Progenitor cell of endocrine pancreas (in vitro differentiated cells): ENCODE data around the gene LRP4. TPM values are rescaled to one million over a fixed set of nuclear protein-coding genes. Genes with fewer than 3 reads are reported as not detected.

Experiments used
- DNase-seq: peaks from one replicate; pipeline ENCODE4 v3.0.0; 2021; ENCODE audit warnings: low spot score; ENCODE audit not compliant: unreplicated experiment
- H3K27ac Mint-ChIP-seq: 2 replicates; pipeline ENCODE4 v1.8.0; 2021; ENCODE audit warnings: mild to moderate bottlenecking, moderate library complexity, mixed read lengths
- H3K27me3 Mint-ChIP-seq: 2 replicates; pipeline ENCODE4 v1.8.0; 2021; ENCODE audit warnings: mixed read lengths
- H3K36me3 Mint-ChIP-seq: 2 replicates; pipeline ENCODE4 v1.8.0; 2022; ENCODE audit warnings: mixed read lengths; ENCODE audit not compliant: insufficient read depth
- H3K4me1 Mint-ChIP-seq: 2 replicates; pipeline ENCODE4 v1.8.0; 2021; ENCODE audit warnings: low read depth, mixed read lengths
- H3K4me3 Mint-ChIP-seq: 2 replicates; pipeline ENCODE4 v1.8.0; 2021; ENCODE audit warnings: low read depth, mild to moderate bottlenecking, moderate library complexity, mixed read lengths
- H3K9me3 Mint-ChIP-seq: 2 replicates; pipeline ENCODE4 v1.8.0; 2021; ENCODE audit warnings: low read depth, mixed read lengths
- total RNA-seq: library from RNA; stranded (reverse); gene quantifications from 2 replicates; pipeline ENCODE4 v1.2.1, GENCODE V29; 2021
- TF ChIP-seq, protein P1 (sequence below): fragments of 200-600 bp; sonication (generic); IDR thresholded peaks from one replicate; pipeline ENCODE4 v1.5.0; 2021; ENCODE audit warnings: antibody characterized with exemption, mild to moderate bottlenecking; ENCODE audit not compliant: unreplicated experiment

Gene LRP4
- total RNA-seq, 1 donor from 2014 or later: 8.7 TPM

DNA sequence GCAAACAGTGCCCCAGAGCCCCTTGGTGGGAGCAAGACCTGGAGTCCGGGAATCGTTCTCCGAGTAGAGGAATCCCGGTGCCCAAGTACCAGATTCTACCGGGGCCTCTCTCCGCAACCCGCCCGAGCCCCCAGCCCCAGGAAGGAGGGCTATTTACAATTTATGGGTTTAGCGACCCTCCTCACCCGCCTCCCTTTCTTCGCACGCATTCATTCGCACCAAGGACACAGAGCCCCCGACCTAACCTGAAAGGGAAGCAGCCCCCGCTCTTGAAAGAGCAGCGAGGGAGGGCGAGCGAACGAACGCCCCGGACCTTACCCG, 628 bp downstream of the LRP4 start:
- Mint-ChIP-seq H3K9me3 (no peaks in the 10 kb centered on the region), H3K4me1 (peaks cover 12% of the 10 kb centered on the region), H3K27ac (peak overlapping the region; percentile 62), H3K4me3 (peak overlapping the region; percentile 76), H3K27me3 (peaks cover 62% of the 10 kb centered on the region), H3K36me3 (no peaks in the 10 kb centered on the region)
- TF ChIP-seq, protein P1, sequence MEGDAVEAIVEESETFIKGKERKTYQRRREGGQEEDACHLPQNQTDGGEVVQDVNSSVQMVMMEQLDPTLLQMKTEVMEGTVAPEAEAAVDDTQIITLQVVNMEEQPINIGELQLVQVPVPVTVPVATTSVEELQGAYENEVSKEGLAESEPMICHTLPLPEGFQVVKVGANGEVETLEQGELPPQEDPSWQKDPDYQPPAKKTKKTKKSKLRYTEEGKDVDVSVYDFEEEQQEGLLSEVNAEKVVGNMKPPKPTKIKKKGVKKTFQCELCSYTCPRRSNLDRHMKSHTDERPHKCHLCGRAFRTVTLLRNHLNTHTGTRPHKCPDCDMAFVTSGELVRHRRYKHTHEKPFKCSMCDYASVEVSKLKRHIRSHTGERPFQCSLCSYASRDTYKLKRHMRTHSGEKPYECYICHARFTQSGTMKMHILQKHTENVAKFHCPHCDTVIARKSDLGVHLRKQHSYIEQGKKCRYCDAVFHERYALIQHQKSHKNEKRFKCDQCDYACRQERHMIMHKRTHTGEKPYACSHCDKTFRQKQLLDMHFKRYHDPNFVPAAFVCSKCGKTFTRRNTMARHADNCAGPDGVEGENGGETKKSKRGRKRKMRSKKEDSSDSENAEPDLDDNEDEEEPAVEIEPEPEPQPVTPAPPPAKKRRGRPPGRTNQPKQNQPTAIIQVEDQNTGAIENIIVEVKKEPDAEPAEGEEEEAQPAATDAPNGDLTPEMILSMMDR: no peak
- DNase-seq: no peak

DNA sequence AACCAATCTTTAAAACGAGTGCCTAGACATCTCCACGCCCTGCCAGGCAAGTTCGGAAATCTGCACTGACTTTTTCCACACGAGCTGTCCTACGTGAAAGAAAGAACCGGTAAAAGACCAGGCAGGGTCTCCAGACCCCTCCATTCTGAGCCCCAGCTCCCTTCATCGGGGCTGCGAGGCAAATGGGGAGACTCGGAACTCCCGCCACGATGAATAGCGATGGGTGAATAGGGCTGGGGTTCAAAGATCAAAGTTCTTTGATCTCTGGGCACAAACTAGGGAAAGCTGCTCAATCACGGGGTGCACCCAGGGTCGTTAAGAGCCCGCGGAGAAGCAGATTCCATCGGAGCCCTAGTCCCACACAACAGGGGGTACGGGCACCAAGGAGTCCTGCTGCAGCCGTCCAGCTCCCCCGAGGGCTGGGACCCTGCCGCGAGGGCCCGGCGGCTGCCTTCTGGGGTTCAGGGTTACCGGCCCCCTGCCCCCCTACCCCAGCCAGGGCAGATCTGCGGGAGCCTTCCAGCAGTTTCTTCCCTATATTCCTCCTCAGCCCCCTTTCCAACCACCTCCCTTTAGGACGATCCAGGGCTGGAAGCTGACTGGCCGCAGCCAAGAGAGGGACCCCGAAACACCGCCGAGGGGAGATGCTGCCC, 1.1 kb downstream of the LRP4 start:
- DNase-seq: no peak
- Mint-ChIP-seq H3K27me3 (peaks cover 63% of the 10 kb centered on the region), H3K36me3 (no peaks in the 10 kb centered on the region), H3K27ac (peak overlapping the region; percentile 80), H3K4me1 (peaks cover 16% of the 10 kb centered on the region), H3K9me3 (no peaks in the 10 kb centered on the region), H3K4me3 (peak overlapping the region; percentile 76)
- TF ChIP-seq, protein P1: no peak

DNA sequence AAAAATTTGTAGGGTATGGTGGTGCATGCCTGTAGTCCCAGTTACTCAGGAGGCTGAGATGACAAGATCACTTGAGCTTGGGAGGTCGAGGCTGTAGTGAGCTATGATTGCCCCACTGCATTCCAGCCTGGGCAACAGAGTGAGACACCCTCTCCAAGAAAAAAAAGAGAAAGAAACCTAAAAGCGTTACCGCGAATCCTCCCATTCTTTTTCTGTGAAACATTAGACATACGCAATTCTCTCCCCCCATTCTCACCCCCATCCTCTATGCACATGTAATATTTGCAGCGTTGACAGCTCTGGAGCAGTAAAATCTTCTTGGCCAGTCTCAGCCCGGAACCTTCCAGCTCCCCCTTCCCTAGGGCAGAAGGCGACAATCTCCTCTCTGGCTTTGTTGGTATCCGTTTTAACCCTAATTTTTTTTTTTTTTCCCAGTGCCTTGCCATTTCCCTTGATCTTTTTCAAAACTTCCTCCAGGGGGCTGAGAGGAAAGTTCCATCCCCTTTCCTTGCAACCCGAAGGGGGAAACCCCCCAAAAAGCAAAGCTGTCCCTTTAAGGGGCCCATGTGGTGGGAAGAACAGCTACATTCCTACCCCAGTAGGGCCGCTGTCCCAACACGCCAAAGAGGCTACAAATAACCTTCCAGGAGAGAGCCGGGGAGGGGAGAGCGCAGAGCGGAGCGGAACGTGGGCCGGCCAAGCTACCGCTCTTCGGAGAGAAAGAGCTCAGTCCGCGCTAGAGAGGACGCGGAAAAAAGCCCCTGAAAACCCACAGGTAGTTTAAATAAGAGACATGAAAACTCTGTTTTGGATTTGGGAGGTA, 1.9 kb downstream of the LRP4 start:
- peaks cover 63% of the 10 kb centered on the region for H3K27me3 Mint-ChIP-seq
- DNase-seq: peak; percentile 32
- H3K36me3 Mint-ChIP-seq: no peaks in the 10 kb centered on the region
- no peaks in the 10 kb centered on the region for H3K9me3 Mint-ChIP-seq
- TF ChIP-seq, protein P1: peak; percentile 25
- peak overlapping the region; percentile 80 for H3K27ac Mint-ChIP-seq
- H3K4me1 Mint-ChIP-seq: peaks cover 16% of the 10 kb centered on the region
- H3K4me3 Mint-ChIP-seq: peak overlapping the region; percentile 76

DNA sequence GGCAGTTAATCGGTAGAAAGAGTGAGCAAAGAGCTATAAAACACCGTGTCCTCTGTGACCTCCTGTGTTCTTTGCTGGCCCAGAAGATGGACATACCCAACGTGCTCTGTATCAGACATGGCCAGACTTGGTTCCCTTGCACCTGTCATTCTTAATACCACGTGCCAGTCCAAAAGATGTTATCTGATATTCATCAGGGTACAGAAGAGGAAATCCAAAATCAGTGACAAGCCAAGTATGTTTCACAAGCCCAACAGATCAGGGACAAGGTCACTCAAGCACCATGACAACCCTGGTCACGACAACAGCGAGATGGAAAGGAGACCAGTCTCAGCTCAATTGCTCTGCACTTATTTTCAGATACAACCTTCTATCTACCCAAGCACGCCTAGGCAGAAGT, 3.4 kb downstream of the LRP4 start:
- H3K4me1 Mint-ChIP-seq: peaks cover 16% of the 10 kb centered on the region
- peaks cover 59% of the 10 kb centered on the region for H3K27me3 Mint-ChIP-seq
- H3K27ac Mint-ChIP-seq: no peak overlapping the region

DNA sequence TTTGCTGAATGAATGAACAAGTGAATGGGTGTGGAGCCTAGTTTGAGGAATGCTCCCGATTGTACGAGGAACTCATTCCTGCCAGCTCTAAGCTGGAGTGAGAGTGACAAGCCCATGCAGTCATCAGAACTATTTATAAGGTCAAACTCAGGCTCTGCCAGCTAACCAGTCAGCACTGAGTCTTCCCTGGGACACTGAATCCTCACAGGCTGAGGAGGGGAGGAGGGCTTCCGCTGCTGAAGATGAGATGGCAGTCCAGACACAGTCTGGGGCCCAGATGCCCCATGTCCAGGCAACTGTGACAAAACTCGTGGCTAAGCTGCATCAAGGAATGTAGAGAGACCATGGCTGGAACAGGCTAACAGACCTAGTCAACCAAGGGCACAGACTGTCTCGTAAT, 4.0 kb downstream of the LRP4 start:
- Mint-ChIP-seq H3K9me3 (no peaks in the 10 kb centered on the region), H3K36me3 (no peaks in the 10 kb centered on the region), H3K27me3 (peaks cover 54% of the 10 kb centered on the region), H3K27ac (no peak overlapping the region), H3K4me1 (peaks cover 16% of the 10 kb centered on the region), H3K4me3 (no peak overlapping the region)
- TF ChIP-seq, protein P1: no peak
- DNase-seq: no peak

More for the DNA sequence above, 3.4 kb downstream of the LRP4 start:
- H3K36me3 Mint-ChIP-seq: no peaks in the 10 kb centered on the region
- H3K4me3 Mint-ChIP-seq: no peak overlapping the region
- TF ChIP-seq, protein P1: no peak
- no peak for DNase-seq
- H3K9me3 Mint-ChIP-seq: no peaks in the 10 kb centered on the region
